GM21526 (cell line): Measurements from ENCODE around the gene TAGAP.
"Not testable (repeated sequence)": the region's sequence is repeated elsewhere in the genome, so short reads cannot be mapped to it uniquely, and the experiment has no call there.

ENCODE experiments used
- ATAC-seq: cut with Tn5 transposase; IDR thresholded peaks from one replicate; pipeline ENCODE4 v1.9.1; 2021; ENCODE audit warnings: moderate library complexity; ENCODE audit not compliant: unreplicated experiment, low FRiP score

TAGAP gene

GRCh38 chr6:159047891-159048685, 3.3 kb upstream of the TAGAP start:
- no peak for ATAC-seq

GRCh38 chr6:159045801-159046200, 1.0 kb upstream of the TAGAP start:
- no peak for ATAC-seq

DNA sequence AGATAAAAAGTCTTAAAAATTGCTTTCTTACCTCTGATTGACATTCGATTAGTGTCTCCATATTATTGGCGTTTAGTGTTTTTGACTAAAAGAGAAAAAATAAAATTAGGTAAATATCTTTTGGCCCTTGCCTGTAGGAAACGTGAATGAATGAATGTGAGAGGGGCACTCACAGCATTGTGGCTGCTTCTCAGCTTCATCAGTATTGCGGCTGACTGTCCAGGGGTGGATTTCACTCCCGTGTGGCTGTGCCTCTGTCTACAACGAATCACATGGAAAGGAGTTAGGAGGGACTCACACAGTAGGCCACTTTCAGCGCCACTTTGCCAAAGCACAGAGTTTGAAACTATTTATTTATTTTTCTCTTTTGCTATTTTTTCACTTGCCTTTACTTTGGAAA, 844 bp downstream of the TAGAP start:
- no peak for ATAC-seq

- no peak for ATAC-seq
Observed at GRCh38 chr6:159043251-159043650, 1.5 kb downstream of the TAGAP start.

DNA sequence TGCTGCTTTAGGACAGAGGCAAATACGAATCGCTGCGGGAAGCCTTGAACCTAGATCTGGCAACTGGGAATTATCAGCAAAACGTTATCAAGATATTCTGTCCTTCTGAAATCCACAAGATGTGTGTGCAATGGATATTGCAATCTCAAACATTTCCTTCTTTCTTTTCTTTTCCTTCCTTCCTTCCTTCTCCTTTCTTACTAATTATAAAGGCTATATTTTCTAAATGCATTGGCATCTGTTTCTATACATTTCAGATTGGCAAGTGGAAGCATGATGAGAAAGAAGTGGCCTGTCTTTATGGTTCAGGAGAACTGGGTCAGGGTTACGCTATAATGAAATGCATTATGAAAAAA, 2.0 kb downstream of the TAGAP start:
- ATAC-seq = no peak

GRCh38 chr6:159042003-159042825, 2.6 kb downstream of the TAGAP start:
- ATAC-seq = peak; percentile 47

DNA sequence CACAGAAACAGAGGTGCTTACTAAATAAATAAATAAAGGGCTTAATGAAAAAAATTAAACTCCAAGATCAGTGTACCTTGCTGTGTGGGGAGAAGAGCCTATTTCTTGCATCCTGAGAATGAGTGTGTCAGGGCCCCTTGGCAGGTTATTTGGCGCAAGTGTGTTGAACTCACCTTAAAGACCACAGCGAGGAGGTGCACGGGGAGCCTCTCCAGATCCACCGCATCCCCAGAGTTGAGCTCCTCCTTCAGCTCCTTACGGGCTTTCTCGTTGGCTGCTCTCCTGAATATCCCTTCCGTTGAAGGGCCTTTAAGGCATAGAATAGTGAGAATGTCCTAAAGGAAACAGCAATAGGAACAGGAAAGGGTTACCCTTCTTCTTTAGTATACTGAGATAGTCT, 3.6 kb downstream of the TAGAP start:
- ATAC-seq = no peak

DNA sequence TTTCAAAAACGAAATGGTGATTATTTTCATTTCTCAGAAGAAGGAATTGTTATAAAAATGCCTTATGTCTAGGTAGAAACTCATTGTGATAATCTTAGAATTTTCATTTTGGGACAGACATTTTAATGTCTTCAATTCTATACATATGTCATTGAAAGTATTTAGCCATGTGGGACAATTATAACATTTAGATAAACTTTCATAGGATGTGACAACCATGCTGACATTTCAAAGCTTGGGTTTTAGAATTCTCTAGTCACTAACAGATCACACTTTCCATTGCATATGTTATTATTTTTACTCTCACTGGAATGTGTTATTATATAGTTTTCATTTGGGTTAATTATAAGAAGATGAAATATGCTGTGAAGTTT, 4.9 kb downstream of the TAGAP start:
- no peak for ATAC-seq

DNA sequence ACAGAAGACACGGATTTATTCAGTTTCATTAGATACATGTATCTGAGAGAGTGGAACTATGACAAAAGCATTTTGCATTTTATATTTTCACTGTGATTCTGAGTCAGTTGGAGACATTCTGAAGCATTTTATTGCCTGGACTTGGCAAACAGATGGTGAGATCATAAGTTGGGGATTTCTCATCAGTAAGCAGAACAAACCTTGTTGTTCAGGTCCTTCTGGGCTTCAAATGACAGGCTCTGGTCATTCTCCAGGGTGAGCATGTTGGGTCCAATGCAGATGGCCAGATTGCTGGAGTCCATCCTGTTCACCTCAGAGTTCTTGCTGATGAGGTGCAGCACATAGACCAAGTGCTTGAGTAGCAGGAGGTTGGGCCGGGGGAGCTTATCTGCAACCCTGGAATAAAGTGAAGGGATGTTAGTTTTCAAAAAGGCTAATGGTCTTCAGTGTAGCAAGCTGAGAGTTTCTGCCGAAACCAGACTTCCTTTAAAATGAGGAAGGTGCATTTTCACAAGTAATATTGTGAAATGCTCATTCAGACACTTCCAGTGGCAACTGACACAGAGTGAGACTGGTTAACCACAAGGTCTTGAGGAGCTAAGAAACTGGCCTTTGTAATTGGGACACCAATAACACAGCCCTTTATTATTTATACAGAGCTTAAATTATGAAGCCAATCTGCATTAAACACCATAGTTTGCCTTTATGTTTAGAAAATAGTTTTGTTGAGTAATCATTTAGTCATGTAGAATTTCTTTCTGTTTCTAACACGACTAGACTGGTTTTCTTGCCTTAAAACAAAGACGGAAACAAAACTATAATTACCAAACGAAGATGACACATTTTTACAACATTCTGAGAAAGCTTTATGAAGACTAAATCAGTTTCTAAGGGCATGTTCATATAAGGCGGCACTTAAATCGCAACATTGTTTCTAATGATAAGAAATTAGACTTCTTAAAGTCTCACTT, 5.6 kb downstream of the TAGAP start:
- peak; percentile 78 for ATAC-seq

DNA sequence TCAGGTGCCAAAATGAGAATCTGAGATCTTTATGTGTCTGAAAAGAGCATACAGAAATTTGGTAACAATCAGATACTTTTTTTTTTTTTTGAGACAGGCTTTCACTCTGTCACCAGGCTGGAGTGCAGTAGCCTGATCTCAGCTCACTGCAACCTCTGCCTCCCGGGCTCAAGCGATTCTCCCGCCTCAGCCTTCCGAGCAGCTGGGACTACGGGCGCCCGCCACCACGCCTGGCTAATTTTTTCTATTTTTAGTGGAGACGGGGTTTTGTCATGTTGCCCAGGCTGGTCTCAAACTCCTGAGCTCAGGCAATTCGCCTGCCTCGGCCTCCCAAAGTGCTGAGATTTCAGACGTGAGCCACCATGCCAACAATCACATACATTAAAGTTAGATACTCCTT, 6.5 kb downstream of the TAGAP start:
- ATAC-seq = not testable (repeated sequence)

DNA sequence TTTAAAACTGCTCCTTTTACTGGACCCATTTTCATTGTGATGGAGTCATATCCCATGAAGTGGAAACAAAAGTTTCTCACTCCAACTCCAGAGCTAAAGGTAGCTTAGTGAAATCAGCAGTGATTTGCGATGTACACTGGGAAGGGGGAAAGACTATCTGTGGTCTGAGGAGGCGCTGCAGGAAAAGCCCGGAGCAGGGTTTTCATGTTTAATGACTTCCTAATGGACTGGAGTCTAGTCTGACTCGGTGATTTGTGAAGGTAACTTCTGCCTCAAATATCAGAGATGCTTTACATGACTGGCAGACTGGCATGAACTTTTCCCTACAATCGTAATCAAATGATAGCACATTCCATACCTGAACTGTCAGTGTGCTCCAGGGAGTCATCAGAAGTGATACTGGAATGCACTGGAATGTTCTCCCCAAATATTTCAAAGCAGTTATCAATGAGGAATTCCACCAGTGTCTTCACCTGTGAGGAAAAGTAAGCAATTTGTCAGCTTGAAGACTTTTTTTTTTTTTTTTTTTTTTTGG, 7.0 kb downstream of the TAGAP start:
- no peak for ATAC-seq

- no peak for ATAC-seq
Observed at GRCh38 chr6:159036673-159037072, 8.1 kb downstream of the TAGAP start.

GRCh38 chr6:159035891-159036290, 8.9 kb downstream of the TAGAP start:
- no peak for ATAC-seq

DNA sequence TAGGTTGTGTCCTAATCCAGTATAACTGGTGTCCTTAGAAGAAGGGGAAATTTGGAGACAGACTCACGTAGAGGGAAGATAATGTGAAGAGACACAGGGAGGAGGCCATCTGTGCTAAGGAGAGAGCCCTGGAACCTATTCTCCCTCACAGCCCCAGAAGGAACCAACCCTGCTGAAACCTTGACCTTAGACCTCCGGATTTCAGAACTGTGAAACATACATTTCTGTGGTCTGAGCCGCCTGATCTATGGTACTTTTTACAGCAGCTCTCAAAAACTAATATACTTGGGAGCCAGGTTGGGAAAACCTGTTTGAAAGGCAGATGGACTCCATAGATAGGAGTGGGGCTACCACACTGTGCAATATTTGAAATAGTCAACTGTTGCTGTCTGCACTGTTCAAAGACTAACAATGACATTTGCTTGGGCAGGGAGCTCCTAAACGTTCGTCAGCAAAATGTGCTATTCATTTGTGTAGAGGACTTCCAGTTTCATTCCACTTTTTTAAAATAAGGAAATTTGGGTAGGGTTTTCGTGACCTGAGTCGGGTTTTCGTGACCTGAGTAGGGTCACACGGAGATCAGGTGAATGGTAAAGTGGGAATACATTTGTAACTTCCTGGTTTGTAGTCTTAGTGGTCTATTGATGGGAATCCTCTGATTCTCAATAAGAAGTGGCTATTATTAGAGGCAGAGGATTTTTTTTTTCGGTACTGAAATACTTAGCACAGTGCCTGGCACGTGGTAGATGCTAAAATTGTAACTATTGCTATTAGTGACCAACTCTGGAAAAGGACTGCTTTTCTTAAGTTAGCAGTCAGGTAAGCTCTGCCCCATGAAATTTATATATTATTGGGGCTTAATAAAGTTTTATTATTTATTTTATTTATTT, 11.4 kb downstream of the TAGAP start:
- ATAC-seq = no peak

- no peak for ATAC-seq
Observed at GRCh38 chr6:159031846-159032245, 12.9 kb downstream of the TAGAP start.

DNA sequence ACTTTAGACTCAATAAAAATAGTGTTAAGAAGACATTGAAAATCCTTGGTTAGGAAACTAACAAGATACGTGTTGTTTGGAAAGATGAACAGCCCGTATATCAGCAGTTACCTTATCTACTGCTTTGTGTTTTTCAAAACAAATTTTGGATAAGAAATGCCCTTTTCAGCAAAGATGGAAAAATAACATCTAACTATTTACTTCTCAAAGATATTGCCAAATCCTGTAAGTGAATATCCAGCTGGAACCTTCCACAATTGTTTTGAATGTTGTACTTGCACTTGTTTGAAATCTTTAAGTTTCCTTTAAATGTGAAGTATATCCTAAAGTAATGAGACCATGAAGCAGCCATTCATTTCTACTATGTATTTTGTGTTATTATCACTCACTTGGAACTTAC, 14.6 kb downstream of the TAGAP start:
- no peak for ATAC-seq

DNA sequence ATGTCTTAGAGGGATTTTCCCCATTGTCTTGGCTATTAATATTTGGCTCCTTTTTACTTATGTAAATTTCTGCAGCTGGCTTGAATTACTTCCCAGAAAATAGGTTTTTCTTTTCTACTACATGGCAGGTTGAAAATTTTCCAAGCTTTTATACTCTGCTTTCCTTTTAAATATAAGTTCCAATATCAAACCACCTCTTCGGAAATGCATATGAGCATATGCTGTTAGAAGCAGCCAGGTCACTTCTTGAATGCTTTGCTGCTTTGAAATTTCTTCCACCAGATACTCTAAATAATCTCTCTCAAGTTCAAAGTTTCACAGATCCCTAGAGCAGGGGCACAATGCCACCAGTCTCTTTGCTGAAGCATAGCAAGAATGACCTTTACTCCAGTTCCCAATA, 19.6 kb downstream of the TAGAP start:
- not testable (repeated sequence) for ATAC-seq

GRCh38 chr6:159023893-159024292, 20.9 kb downstream of the TAGAP start:
- ATAC-seq = no peak

- no peak for ATAC-seq
Observed at GRCh38 chr6:159020011-159020410, 24.8 kb downstream of the TAGAP start.
